Left lung (tissue), 10 donors: ENCODE measurements around the gene BTF3L4. TPM values are rescaled to one million over a fixed set of nuclear protein-coding genes. Genes with fewer than 3 reads are reported as not detected.
A peak's percentile ranks its signal among the peaks of the same experiment; 100 is the strongest.
"Not testable (repeated sequence)": the region's sequence is repeated elsewhere in the genome, so short reads cannot be mapped to it uniquely, and the experiment has no call there.

Source experiments
- ATAC-seq: fragments of 200-7000 bp; cut with Tn5 transposase; one replicate; pipeline ENCODE4 v1.9.1; 2020; ENCODE audit warnings: moderate library complexity
- DNase-seq, 4 donors: peaks; one replicate each; pipeline ENCODE4 v3.0.0-alpha.2; 2013 to 2020
- H3K27ac ChIP-seq, 2 donors: fragments of 200-600 bp; sonication (generic) in 1 of 2; one replicate each; pipeline versions ENCODE4 v1.5.0 to v1.8.0; 2020 to 2021
- H3K27me3 ChIP-seq, 2 donors: fragments of 200-600 bp; sonication (generic) in 1 of 2; one replicate each; pipeline versions ENCODE4 v1.5.0 to v1.8.0; 2020 to 2021
- H3K36me3 ChIP-seq, 2 donors: fragments of 200-600 bp; sonication (generic) in 1 of 2; one replicate each; pipeline versions ENCODE4 v1.5.0 to v1.8.0; 2020 to 2021
- H3K4me1 ChIP-seq, 2 donors: fragments of 200-600 bp; one replicate each; pipeline ENCODE4 v1.8.0; 2021
- H3K4me3 ChIP-seq, 2 donors: fragments of 200-600 bp; sonication (generic) in 1 of 2; one replicate each; pipeline versions ENCODE4 v1.5.0 to v1.8.0; 2020 to 2021; ENCODE audit warnings: mild to moderate bottlenecking in 1 of 2
- H3K9me3 ChIP-seq, 2 donors: fragments of 200-600 bp; sonication (generic) in 1 of 2; one replicate each; pipeline versions ENCODE4 v1.5.0 to v1.8.0; 2020 to 2021
- CTCF ChIP-seq, 2 donors: fragments of 200-600 bp; sonication (generic) in 1 of 2; IDR thresholded peaks; one replicate each; pipeline versions ENCODE4 v1.5.0 to v1.8.0; 2021; ENCODE audit warnings: antibody characterized with exemption in 2 of 2
- intact Hi-C, 2 donors: fragments of 100-400 bp; cut with DNase I; formaldehyde crosslinking; loops; one replicate each; pipeline versions ENCODE4 v1.11.2 to v1.14.2; 2022
- polyA plus RNA-seq, 6 donors: library from polyadenylated mRNA; unstranded; fragments of 120-200 nt; gene quantifications; one replicate each; pipeline ENCODE4 v1.2.1, GENCODE V29; 2013; ENCODE audit not compliant: insufficient read length in 6 of 6
- total RNA-seq, 2 donors: library from RNA; stranded (reverse); fragmentation: NEBNext Ultra II Directional; extraction: Animal tissue kit (Norgen Biotek cat#: 25700); gene quantifications; one replicate each; pipeline ENCODE4 v1.2.1, GENCODE V29; 2021
- donor health status: DM: no; HTN: yes; CAD: no.
- donor health status: DM: no; HTN: no; CAD: no.

The BTF3L4 gene
- total and polyA plus RNA-seq, 8 donors, result 35.6 to 78.7 (median 71.4) TPM

- Histone ChIP-seq H3K36me3 (peaks cover 0 to 47% of the 10 kb centered on the region in 2 donors), H3K4me3 (no peak overlapping the region), H3K27me3 (no peaks in the 10 kb centered on the region), H3K27ac (no peak overlapping the region), H3K4me1 (no peaks in the 10 kb centered on the region), H3K9me3 (no peaks in the 10 kb centered on the region)
- ATAC-seq, result no peak
- TF ChIP-seq CTCF (IDR thresholded peaks at IDR 0.05), result no peak
- no peak for DNase-seq
- intact Hi-C loops, result no loop called here
Observed at GRCh38 chr1:52041551-52042185, 14.4 kb upstream of the BTF3L4 start.

GRCh38 chr1:52045236-52045635 lies 10.9 kb upstream of the BTF3L4 start:
- no peak overlapping the region for H3K27ac ChIP-seq
- no peaks in the 10 kb centered on the region for H3K9me3 ChIP-seq
- ATAC-seq (no peak), DNase-seq (no peak)
- H3K36me3 ChIP-seq, result peaks cover 0 to 16% of the 10 kb centered on the region in 2 donors
- H3K4me1 ChIP-seq, result no peaks in the 10 kb centered on the region
- H3K27me3 ChIP-seq, result no peaks in the 10 kb centered on the region
- intact Hi-C loops, result no loop called here
- no peak for TF ChIP-seq CTCF (IDR thresholded peaks at IDR 0.05)
- no peak overlapping the region for H3K4me3 ChIP-seq

- ATAC-seq, H3K27me3 ChIP-seq, H3K4me1 ChIP-seq, DNase-seq, H3K9me3 ChIP-seq, intact Hi-C loops, H3K27ac ChIP-seq, H3K4me3 ChIP-seq: not testable (repeated sequence)
- H3K36me3 ChIP-seq, result peaks cover 0 to 14% of the 10 kb centered on the region in 2 donors
Observed at GRCh38 chr1:52045666-52046195, 10.4 kb upstream of the BTF3L4 start.

- H3K27ac ChIP-seq, ATAC-seq, H3K4me3 ChIP-seq, H3K27me3 ChIP-seq, intact Hi-C loops, H3K9me3 ChIP-seq, DNase-seq: not testable (repeated sequence)
- Histone ChIP-seq H3K36me3 (peaks cover 0 to 18% of the 10 kb centered on the region in 2 donors), H3K4me1 (peaks cover 6 to 14% of the 10 kb centered on the region in 2 donors)
Observed at GRCh38 chr1:52049337-52049736, 6.8 kb upstream of the BTF3L4 start.

GRCh38 chr1:52053862-52054261 lies 2.2 kb upstream of the BTF3L4 start:
- peak overlapping the region in 1 of 2 donors; percentile 99 for H3K4me3 ChIP-seq
- intact Hi-C loops, result no loop called here

More at GRCh38 chr1:52053862-52054261, 2.2 kb upstream of the BTF3L4 start:
- no peak for DNase-seq
- no peak overlapping the region for H3K27ac ChIP-seq
- H3K4me1 ChIP-seq, result peaks cover 18 to 37% of the 10 kb centered on the region in 2 donors
- H3K36me3 ChIP-seq, result peaks cover 0 to 18% of the 10 kb centered on the region in 2 donors
- no peaks in the 10 kb centered on the region for H3K27me3 ChIP-seq
- no peaks in the 10 kb centered on the region for H3K9me3 ChIP-seq
- no peak for TF ChIP-seq CTCF (IDR thresholded peaks at IDR 0.05)
- ATAC-seq, result no peak
